GM21619 (cell line): Measurements from ENCODE around the gene DHRS4L2.

ENCODE experiments used
- ATAC-seq: cut with Tn5 transposase; IDR thresholded peaks from one replicate; pipeline ENCODE4 v1.9.1; 2021; ENCODE audit not compliant: unreplicated experiment

DHRS4L2 gene

DNA sequence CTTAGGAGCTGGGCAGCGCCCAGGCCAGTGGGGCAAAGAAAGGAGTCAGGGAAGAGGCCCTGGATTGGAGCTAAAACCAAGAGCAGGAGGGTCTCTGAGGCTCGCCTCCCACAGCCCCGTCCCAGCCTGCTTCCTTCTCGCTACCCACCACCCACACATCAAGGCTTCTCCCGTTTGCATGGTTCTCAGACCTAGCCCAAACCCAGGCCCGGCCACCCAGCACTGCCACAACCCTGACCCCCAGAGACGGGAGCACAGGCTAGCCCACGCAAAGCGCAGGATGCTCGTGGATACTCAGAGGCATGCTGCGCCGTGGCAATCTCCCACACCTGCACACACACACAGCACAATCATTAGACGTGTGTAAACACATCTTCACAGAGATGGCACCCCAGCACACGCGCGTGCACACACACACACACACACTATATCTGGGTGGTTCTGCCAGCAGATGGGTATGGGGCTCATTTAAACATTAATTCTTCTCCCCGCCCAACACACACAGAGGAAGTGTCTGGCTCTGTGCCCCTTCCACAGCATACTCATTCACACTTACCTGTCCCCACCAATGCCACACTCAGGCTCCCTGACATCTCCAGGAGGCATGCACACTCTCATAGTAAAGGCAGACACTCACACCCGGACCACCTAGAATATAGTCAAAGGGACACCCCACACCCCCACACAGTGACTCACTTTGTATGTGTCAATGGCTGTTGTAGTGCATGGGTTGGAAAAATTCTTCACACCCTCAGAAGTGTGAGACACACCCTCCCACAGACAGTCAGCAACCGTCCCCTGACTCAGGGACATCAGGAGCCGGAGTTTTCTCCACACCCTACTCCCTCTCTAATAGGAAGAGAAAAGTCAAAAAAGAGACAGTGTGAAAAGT lies 64.2 kb downstream of the DHRS4L2 start:
- ATAC-seq, result no peak

GRCh38 chr14:24053548-24054323 lies 65.0 kb downstream of the DHRS4L2 start:
- no peak for ATAC-seq

GRCh38 chr14:24054324-24054641 lies 65.6 kb downstream of the DHRS4L2 start:
- ATAC-seq, result no peak

DNA sequence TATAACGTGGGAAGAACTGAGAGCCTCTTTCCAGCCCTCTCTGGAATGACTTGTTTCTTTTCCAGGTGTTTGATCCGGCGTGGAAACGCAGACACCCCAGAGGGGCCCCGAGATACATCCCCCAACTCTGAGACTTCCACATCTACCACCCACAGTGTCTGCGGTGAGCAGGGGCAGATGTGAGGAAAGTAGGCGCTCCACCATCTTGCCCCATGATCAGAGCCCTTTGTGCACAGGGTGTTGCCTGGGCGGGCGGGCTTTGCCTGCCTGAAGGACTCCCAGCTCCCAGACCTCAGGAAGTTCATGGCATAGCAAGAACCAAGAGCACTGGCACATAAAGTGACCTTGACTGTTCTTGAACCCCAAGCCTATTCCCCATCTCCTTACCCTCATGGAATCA lies 65.9 kb downstream of the DHRS4L2 start:
- ATAC-seq, result no peak
